Hepatic stellate cell (primary cell): Measurements from ENCODE around the gene RFTN1.
A peak's percentile ranks its signal among the peaks of the same experiment; 100 is the strongest.

Source experiments
- DNase-seq: peaks from one replicate; pipeline ENCODE4 v3.0.0; 2011; ENCODE audit warnings: low spot score

RFTN1 gene

DNA sequence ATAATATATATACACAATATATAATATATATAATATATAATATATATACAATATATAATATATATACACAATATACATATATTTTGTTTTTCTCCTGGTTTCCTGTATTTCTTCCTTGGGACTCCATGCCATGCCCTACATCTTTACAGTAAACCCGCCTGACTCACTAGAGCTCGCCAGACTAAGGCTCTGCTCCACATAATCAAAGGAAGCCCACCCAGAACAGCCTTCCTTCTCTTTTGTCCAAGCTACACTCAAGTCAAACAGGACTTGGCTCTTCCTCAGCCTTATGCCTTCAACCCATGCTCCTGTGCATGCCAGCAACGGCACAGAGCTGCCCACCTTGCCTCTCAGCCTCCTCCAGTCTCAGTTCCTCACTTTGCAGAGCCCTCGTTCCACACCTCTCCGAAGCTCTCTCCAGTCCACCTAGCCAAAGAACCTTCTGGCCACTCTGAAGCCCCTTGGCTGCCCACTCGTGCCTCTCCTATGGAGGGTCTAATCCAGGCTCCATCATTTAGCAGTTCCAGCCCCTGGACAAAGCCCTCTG lies 109.1 kb downstream of the RFTN1 start:
- DNase-seq = no peak

DNA sequence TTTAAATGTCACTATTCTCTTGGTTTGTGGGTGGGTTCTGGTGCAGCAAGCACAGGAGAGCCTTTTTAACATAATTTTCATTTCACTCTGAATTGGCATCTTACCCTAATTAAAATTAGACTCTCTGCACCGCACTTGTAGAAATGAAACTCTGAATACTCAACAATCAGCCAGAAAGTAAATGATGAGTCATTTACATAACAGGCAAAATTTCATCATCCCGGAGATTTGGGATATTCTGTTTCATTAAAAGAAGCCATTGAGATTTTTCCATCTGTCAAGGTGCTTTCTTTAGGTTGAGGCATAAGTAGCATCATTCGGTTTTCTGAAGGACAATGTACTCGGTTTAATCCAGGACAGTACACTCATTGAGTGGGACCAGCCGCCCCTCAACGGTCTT lies 111.0 kb downstream of the RFTN1 start:
- DNase-seq = peak; percentile 35

DNA sequence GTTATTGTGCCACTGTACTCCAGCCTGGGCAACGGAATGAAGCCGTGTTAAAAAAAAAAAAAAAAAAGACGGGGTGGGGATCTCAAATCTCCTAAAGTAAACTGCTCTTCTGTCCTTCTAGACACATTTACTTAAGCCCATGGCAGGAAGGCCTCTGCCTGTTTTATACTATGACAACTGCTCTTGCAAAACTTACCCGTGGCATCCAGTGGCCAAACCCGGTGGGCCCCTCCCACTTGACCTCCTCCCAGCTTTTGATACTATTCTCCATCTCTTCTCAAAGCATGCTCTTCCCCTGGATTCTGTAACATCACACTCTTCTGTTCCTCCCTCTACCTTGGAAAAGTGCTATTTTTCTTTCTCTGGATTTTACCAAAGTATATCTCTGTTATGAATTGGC lies 112.2 kb downstream of the RFTN1 start:
- DNase-seq = no peak

DNA sequence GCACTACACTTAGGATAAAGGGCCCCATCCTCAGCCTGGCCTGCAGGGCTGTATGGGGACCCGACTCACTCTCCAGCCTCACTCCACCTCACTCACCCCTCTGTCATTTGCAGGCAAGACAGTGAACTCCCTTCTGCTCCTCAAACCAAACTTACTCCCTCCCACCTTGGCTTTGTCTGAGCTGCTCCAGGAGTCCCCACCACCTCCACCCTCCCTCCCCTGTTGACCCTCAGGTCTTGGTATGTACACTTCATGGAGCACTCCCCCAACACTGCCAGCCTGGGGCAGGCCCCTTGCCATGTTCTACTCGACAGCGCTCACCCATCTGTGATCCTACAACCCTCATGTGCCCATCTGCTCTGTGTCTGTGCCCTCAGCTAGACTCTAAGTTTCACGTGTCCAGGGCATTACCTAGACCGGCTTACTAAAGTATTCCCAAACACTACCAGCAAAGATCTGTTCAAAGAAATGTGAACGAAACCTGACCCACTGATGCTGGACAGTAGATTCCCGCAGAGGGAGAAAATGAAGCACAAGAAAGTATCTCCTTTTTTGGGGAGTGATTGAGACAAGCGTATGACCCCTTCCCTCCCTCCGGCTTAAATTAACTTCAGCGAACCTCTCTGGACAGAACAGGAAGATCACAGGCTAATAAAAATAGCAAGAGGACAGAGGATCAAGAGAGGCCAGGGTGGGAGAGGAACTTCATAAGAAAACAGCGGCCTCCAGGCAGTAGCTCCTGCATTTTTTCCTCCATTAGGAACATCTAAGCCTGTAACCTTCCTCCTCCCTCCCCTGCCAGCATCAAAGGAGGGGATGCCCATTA lies 113.2 kb downstream of the RFTN1 start:
- no peak for DNase-seq

DNA sequence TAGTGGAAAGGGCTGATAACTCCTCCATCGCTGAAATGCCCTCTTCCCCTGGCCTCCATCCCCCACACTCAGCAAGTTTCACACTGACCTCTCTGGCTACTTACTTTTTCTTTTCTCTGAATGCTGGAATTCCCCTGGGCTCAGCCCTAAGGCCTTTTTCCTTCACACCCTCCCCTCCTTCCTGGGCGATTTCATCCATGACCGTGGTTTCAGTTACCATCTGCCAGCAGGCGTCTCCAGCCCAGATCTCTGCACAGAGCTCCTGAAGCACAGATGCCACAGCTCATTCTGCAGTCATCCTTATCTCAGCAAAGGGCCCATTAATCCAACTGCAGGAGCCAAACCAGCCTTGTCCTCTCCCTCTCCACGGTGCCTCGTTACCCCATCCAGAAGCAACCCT lies 114.0 kb downstream of the RFTN1 start:
- DNase-seq = peak; percentile 62

DNA sequence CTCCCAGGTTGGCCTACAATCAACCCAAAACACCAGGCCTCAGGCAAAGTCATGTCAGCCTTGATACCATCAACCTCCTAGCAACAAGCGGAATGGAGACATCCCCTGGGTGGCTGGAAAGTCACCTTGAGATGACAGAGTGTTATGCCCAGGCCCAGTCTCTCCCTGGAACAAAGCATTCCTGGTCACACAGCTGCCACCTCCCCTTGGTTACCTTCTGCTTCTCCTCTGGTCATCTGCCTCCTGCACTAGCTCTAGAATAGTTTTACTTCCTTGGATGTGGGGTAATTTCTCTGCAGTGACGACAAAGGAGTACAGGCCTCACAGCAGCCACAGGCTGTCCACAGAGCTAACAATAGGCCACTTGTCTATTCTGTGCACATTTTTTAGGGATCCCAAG lies 114.9 kb downstream of the RFTN1 start:
- no peak for DNase-seq

DNA sequence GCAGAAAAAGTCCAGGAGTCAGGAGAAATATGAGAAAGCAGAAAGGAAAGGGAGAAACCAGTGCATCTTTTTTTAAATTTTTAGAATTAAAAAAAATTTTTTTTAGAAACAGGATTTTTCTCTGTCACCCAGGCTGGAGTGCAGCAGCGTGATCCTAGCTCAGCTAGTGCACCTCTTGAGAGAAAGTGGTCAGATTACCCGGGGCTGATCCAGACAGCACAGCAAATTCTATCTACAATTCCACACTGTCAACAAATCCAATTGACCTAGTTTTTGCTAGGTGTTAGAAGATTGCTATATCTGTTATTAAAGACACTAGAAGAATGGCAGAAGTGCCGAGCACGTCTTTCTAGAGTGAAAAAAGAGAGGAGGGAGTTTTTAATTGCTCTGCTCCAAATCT lies 117.3 kb downstream of the RFTN1 start:
- no peak for DNase-seq

DNA sequence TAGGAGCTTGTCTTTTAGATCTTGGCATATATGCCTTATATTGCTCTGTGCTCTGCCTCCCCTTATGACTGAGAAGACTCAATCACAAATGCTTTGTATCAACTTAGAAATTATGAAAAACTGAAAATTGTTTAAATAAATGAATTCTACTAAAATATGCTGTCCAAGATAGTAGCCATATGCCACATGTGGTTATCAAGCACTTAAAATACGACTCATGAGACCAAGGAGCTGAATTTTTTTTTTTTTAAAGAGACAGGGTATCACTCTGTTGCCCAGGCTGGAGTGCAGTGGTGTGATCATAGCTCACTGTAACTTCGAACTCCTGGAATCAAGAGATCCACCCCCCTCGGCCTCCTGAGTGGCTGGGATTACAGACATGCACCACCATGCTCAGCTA lies 118.3 kb downstream of the RFTN1 start:
- DNase-seq = no peak

DNA sequence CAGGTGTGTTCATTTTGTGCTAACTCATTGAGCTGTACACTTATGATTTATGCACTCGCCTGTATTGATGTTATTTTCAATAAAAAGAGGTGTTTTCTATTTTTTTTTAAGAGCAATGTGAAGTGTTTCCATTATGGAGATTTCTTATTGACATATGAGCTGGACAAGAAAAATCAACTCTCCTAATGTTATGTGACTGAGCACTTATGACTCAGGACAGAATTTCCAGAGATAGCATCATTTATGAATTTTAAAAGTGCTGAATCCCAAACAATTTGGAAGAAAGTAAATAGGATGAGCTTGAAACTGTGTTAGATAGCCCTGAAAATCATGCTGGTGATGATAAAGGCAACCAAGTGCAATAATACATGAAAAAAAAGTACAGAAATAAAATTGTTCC lies 118.9 kb downstream of the RFTN1 start:
- DNase-seq = no peak

DNA sequence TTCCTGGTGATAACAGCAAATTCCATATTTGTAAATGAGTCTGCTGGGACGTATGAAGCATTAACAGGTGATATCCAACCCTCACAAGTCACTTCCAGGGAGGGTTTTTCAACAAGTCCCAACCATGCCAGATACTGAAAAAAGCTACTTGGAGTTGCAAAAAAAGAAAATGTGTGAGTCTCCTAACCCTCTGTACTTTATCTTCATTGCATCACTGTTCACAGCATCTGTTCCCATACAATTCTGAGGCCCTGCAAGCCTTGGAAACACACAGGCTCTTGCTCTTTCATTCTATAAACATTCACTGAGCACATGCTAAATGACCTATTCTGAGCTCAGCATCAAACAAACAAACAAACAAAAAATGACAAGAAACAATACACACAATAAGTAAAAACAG lies 120.8 kb downstream of the RFTN1 start:
- DNase-seq = no peak

DNA sequence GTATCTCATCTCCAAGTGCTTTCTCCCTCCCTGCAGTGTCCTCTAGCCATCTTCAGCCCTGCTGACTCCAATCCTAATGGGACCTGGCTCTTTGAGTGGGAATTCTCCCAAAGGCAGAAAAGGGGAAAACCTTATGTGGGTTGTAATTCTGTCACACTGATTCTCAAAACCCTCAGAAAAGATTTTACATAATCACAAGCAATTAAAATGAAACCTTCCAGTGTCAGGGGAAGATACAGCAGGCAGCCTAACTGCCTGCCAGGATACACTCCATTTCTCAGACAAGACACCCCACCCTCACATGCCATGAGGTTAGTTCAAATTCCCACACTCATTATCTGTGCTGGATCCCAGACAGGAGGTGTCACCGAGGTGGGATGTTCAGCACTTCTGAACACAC lies 121.4 kb downstream of the RFTN1 start:
- no peak for DNase-seq

DNA sequence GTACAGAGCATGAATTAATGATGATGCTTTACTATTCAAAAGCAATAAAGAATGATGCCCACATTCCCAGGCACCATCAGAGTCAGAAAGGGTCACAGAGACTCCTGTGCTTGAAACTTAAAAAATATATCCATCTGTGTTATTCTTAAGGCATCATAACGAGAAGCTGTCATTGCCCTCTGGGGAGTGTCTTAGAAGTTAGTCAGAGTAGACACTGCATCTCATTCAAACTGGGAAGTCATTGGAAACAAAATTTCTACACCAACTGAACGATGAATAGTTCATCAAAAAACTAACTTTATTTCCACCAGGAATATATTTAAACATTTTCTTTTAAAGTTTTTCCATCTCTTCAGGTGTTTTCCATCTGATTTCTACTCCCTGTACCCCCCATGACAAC lies 122.9 kb downstream of the RFTN1 start:
- DNase-seq = no peak

DNA sequence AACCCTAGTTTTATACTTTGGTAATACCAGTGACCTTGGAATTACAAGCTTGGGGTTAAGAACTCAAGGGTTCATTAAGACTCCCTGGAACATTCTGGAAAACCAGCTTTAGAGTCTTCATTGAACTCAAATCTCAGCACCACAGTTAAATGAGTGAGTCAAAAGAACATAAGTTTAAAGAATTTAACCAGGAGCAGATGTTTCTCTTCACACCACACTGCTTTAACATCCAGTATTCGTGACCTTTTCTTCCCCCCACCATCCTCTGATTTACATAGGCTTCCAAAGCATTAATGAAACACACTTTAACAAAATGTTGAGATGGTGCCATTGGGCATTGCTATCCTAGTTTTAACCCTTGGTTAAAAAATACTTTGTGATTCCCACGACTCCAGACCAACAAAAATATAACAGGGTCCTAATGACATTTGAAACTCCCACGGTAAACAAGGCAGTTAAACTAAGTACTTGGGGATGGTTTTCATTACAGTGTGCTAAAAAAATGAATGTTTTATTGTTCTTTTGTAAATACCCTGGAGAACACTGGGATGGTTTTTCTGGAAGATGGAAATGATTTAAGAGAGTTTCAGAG lies 124.6 kb downstream of the RFTN1 start:
- DNase-seq = no peak

DNA sequence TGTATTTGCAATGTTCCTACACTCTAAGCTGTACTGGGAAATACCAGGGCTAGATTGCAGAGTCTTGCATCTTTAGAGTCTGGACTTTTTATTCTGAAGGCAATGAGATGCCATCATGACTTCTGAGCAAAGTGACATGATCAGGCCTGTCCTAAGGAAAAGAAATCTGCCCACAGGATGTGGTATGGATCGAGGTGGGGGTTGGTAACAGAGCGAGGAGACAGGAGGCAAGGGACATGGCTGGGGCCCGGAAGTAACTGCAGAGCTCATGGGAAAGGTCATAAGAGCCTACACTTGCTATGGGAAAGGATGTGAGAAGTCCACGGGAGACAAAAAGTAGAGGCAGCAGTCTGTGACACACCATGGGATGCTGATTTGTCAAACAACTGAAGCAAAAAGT lies 126.9 kb downstream of the RFTN1 start:
- no peak for DNase-seq

DNA sequence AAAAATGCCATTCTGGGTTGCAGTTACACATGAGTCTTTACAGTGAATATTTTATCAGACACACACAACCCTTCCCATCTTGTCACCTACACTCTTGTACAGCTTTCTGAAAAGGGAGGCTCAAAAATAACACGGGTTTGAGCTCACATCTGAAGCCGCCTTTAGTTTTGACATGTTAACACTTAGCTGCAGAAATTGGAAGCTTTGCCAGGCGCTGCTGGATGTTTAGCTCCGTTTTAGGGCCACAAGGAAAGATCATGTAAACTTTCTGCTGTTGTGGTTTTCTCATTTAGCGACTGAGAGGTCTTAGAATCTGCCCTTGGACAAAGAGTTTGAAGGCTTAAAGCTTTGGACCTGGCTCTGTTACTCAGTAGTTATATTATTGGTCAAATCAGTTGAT lies 128.3 kb downstream of the RFTN1 start:
- DNase-seq = no peak

DNA sequence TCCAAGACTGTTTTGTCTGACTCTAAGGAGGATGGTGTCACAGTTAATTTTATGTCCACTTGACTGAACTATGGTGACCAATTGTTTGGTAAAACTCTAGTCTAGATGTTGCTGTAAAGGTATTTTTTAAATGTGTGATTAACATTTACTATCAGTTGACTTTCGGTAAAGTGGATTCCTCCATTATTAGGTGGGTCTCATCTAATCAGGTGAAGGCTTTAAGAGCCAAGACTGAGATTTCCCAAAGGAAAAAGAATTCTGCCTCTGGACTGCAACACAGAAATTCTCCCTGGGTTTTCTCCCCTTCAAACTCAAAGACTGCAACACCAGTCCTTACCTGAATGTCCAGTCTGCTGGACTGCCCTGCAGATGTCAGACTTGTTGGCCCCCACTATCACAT lies 129.6 kb downstream of the RFTN1 start:
- no peak for DNase-seq

DNA sequence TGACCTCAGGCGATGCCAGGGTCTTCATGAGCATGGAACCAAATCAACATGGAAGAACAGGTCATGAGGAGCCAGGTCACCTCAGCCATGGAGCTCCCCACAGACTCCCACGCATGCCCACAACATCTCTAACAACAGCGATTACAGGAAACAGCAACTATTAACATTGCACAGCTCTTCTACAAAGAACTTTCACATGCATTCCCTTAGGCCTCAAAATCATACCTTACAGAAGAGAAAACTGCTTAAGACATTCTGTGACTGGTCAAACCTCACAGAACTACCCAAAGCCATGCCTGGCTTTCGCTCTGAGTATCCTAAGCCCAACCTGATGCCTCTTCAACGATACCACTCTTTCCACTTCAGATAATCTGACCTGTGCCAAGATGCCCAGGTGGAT lies 130.7 kb downstream of the RFTN1 start:
- no peak for DNase-seq

DNA sequence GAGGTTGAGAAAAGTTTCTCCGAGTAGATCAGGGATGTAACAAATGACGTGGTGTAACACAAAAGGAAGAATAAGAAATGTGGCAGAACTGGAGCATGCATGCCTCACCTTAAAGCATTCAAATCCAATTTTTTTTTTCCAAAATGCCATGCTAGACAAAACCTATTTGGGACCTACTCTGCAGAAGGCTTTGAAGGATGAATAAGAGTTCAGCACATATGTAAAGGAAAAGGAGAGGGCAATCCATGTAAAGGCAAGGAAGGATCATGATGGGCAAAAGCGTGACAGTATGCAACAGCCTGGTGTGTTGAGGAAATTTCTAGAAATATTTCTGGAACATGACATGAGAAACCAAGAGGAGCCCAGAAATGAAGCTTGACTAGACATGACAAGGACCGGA lies 132.1 kb downstream of the RFTN1 start:
- DNase-seq = no peak

DNA sequence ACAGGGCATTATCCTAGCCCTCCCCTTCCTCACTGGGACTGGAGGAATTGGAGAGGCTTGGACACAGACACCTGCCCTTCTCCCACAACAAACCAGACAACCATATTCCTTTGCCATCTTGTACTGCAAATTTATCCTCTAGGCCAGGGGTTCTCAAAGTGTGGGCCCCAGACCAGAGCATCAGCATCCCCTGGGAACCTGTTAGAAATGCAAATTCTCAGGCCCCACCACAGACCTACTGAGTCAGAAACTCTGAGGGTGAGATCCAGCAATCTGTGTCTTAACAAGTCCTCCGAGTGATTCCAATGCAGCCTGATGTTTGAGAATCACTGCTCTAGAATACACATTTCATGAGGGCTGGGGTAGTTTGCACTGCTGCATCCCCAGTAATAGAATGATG lies 133.1 kb downstream of the RFTN1 start:
- no peak for DNase-seq

DNA sequence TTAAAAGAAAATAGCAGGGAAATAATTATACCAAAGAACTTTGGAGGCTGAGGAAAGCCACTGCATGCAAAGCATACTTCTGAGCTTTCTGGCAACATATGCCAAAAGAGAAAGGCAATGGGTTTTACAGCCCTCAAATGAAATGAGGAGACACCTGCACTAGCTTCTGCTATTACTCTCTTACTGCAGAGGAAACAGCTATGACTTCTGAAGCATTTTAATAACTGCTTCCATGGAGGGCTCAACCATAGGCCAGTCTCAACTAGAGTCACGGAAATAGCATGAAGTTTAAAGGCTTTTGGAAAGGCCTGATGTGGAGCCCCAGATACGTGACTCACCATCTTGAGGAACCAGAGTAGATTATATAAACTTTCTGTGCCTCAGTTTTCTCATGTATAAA lies 133.7 kb downstream of the RFTN1 start:
- DNase-seq = no peak

DNA sequence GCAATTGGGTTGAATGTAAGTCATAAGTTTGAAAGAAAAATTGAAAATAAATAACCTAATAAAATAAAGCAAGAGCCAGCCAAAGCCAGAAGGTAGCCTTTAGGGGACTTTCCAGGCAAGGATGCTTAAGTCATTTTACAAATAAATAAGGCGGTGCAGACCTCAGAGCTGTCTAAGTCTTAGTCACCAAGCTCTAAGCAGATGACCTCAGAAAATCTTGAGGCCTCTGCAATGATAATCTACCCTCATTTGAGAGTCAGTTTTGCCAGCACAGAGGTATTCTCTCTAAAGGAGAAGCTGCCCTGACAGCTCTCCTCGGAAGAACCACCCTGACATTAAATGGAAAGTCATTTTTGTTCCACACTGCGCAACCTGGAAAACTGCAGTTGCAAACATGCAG lies 134.6 kb downstream of the RFTN1 start:
- peak; percentile 54 for DNase-seq

DNA sequence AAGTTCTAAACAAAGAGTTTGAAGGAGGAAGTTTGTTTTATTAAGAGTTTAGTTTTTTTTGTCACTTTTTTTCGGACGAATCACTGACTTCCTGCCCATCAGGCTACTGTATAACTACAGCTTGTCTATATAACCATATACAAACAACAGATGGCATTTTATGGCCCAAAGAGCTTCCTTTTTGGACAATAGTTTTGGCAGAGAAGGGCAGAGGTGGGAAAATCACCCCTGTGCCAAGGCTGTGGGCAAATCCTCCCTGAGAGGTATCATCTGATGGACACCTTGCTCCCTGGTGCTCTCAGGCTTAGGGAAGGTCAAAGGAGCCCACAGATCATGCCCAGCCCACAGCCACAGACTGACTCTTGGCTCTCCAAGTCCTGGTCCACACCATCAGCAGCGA lies 135.1 kb downstream of the RFTN1 start:
- no peak for DNase-seq

DNA sequence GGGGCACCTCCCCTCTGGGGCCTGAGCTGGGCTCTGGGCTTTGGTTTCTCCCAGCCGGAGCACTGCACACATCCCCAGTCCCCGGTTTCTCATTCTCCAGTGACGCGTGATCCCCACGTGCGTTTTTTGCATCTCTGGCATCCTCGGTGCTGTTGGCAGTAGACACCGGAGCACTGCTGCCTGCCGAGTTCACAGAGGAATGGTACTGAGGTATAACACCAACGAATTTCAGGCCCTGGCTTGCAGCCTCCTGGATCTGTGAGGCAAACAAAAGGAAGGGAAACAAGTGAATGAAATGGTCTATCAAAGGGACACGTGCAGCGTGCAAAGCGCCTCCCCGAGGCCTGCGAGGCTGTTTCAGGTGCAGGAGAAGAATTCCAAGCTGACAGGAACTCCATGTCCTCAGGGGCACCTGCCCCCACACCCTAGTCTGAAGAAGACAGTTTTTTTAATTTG lies 135.6 kb downstream of the RFTN1 start:
- DNase-seq = no peak

DNA sequence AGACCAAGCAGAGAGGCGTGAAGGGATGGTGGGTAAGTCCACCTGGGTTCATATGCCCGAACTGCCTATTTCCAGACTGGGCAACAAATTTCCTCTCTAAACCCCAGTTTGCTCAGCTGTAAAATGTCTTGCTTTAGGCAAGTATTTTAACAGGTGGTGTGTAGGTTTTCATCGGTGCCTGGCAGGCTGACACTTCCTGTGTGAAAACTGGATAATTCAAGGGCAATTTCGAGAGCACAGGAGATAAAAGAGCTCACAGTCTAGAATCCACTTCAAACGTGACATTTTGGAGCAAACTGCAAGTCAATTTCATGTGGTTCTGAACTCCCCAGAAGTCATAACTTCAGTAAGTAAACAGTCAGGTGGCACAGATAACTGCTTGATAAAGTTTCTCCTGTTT lies 136.3 kb downstream of the RFTN1 start:
- DNase-seq = no peak
